H1 (cell line): Measurements from ENCODE around the gene MAMSTR. TPM values are rescaled to one million over a fixed set of nuclear protein-coding genes. Genes with fewer than 3 reads are reported as not detected.

Source experiments
- CTCF ChIA-PET: fragments of 300-600 bp; sonication (Branson Sonifier 250); formaldehyde crosslinking; loops from one replicate; lab custom pipeline; 2021; ENCODE audit not compliant: partially characterized antibody; lab: Charles Lee
- POLR2A ChIA-PET: fragments of 300-600 bp; sonication (Branson Sonifier 250); formaldehyde crosslinking; loops from one replicate; lab custom pipeline; 2021; ENCODE audit warnings: inconsistent platforms; ENCODE audit not compliant: partially characterized antibody; lab: Charles Lee
- DNase-seq, 2 experiments: peaks; one replicate each; pipeline versions ENCODE4 v3.0.0 to v3.0.0-alpha.2; 2010 to 2022; ENCODE audit warnings: low spot score in 2 of 2, low read depth in 1 of 2, mixed read lengths in 1 of 2
- FAIRE-seq: peaks from 2 replicates; lab custom pipeline; 2011; peaks lifted over from hg19 to GRCh38; lab: Jason Lieb, UNC
- H2AFZ ChIP-seq: 2 replicates; pipeline ENCODE4 v1.8.1; 2012; ENCODE audit warnings: low read length, inconsistent platforms
- H2AK5ac ChIP-seq: 2 replicates; pipeline ENCODE4 v1.6.1; 2013; ENCODE audit warnings: low read depth, low read length
- H2BK120ac ChIP-seq: replicated peaks from 2 replicates; pipeline ENCODE3; 2013; ENCODE audit warnings: low read depth, low read length, inconsistent platforms
- H2BK12ac ChIP-seq: 2 replicates; pipeline ENCODE4 v1.6.1; 2013; ENCODE audit warnings: low read depth, low read length
- H2BK15ac ChIP-seq: 2 replicates; pipeline ENCODE4 v1.6.1; 2013; ENCODE audit warnings: low read length
- H2BK20ac ChIP-seq: 2 replicates; pipeline ENCODE4 v1.6.1; 2013; ENCODE audit warnings: low read length
- H2BK5ac ChIP-seq: 2 replicates; pipeline ENCODE4 v1.6.1; 2013; ENCODE audit warnings: low read depth, low read length
- H3K14ac ChIP-seq: 2 replicates; pipeline ENCODE4 v1.6.1; 2013; ENCODE audit warnings: inconsistent platforms; ENCODE audit not compliant: insufficient read length
- H3K18ac ChIP-seq: 2 replicates; pipeline ENCODE4 v1.6.1; 2013; ENCODE audit warnings: low read length; ENCODE audit errors: extremely low read depth
- H3K23ac ChIP-seq: 2 replicates; pipeline ENCODE4 v1.6.1; 2013; ENCODE audit warnings: inconsistent platforms; ENCODE audit not compliant: insufficient read length
- H3K23me2 ChIP-seq: 2 replicates; pipeline ENCODE4 v1.6.1; 2013; ENCODE audit warnings: low read depth, low read length
- H3K27ac ChIP-seq: 2 replicates; pipeline ENCODE4 v1.6.1; 2011; ENCODE audit warnings: low read depth, low read length, inconsistent platforms
- H3K27me3 ChIP-seq, 4 experiments: replicated peaks in 1 of 4; 1 replicate in 1 of 4; 2 replicates in 3 of 4; pipeline versions ENCODE4 v1.6.1 to v1.8.1; 2011 to 2013; ENCODE audit warnings: low read length in 3 of 4, mild to moderate bottlenecking in 3 of 4, inconsistent platforms in 2 of 4, mixed read lengths in 2 of 4, moderate library complexity in 1 of 4; ENCODE audit not compliant: control insufficient read depth in 3 of 4, insufficient read depth in 3 of 4; ENCODE audit errors: extremely low read depth in 1 of 4
- H3K36me3 ChIP-seq, 4 experiments: 2 replicates each; pipeline versions ENCODE4 v1.6.1 to v1.8.1; 2011 to 2013; ENCODE audit warnings: mild to moderate bottlenecking in 4 of 4, low read length in 3 of 4, moderate library complexity in 2 of 4, control low read depth in 1 of 4, inconsistent platforms in 1 of 4; ENCODE audit not compliant: insufficient read depth in 4 of 4, control insufficient read depth in 2 of 4
- H3K4ac ChIP-seq: replicated peaks from 2 replicates; pipeline ENCODE3; 2013; ENCODE audit warnings: low read length, low read depth, mixed read lengths, inconsistent platforms; ENCODE audit not compliant: insufficient read length
- H3K4me1 ChIP-seq, 4 experiments: replicated peaks in 1 of 4; 1 replicate in 1 of 4; 2 replicates in 3 of 4; pipeline versions ENCODE4 v1.6.1 to v1.8.1; 2011 to 2013; ENCODE audit warnings: low read length in 3 of 4, inconsistent platforms in 2 of 4, mixed read lengths in 1 of 4; ENCODE audit not compliant: insufficient read depth in 4 of 4, control insufficient read depth in 3 of 4
- H3K4me2 ChIP-seq, 2 experiments: 2 replicates each; pipeline versions ENCODE4 v1.6.1 to v1.8.1; 2011 to 2013; ENCODE audit warnings: low read depth in 2 of 2, low read length in 2 of 2, control low read depth in 1 of 2, inconsistent platforms in 1 of 2, mild to moderate bottlenecking in 1 of 2; ENCODE audit not compliant: insufficient read depth in 1 of 2
- H3K4me3 ChIP-seq, 4 experiments: fragments of 200-600, 300-600 bp in 1 of 4; sonication (generic), shearing (Covaris generic), sonication (Bioruptor Twin) in 1 of 4; 2 replicates each; pipeline versions ENCODE4 v1.5.1 to v1.8.1; 2011 to 2016; ENCODE audit warnings: low read length in 4 of 4, low read depth in 3 of 4, control low read depth in 2 of 4, inconsistent platforms in 2 of 4, mild to moderate bottlenecking in 2 of 4, mixed read lengths in 1 of 4, moderate library complexity in 1 of 4; ENCODE audit not compliant: insufficient read depth in 2 of 4; ENCODE audit errors: extremely low read depth in 1 of 4
- H3K56ac ChIP-seq: replicated peaks from 2 replicates; pipeline ENCODE3; 2013; ENCODE audit warnings: low read depth, mild to moderate bottlenecking, mixed read lengths, low read length, inconsistent platforms; ENCODE audit not compliant: insufficient read length
- H3K79me1 ChIP-seq: 2 replicates; pipeline ENCODE4 v1.6.1; 2013; ENCODE audit warnings: low read depth, low read length, control low read depth
- H3K79me2 ChIP-seq, 2 experiments: 2 replicates each; pipeline versions ENCODE4 v1.6.1 to v1.8.1; 2012 to 2013; ENCODE audit warnings: low read length in 2 of 2, mild to moderate bottlenecking in 2 of 2, inconsistent platforms in 1 of 2; ENCODE audit not compliant: insufficient read depth in 2 of 2, control insufficient read depth in 1 of 2
- H3K9ac ChIP-seq, 4 experiments: replicated peaks in 1 of 4; 1 replicate in 1 of 4; 2 replicates in 3 of 4; pipeline versions ENCODE4 v1.6.1 to v1.8.1; 2011 to 2013; ENCODE audit warnings: low read depth in 3 of 4, low read length in 3 of 4, control low read depth in 2 of 4, mild to moderate bottlenecking in 2 of 4, moderate library complexity in 2 of 4, inconsistent platforms in 1 of 4; ENCODE audit errors: extremely low read depth in 1 of 4
- H3K9me3 ChIP-seq, 2 experiments: 2 replicates each; pipeline versions ENCODE4 v1.6.1 to v1.8.1; 2012 to 2013; ENCODE audit warnings: mild to moderate bottlenecking in 2 of 2, moderate library complexity in 2 of 2, control low read depth in 1 of 2, inconsistent platforms in 1 of 2, low read depth in 1 of 2, low read length in 1 of 2, mixed read lengths in 1 of 2; ENCODE audit not compliant: insufficient read depth in 2 of 2
- H4K20me1 ChIP-seq, 2 experiments: replicated peaks in 1 of 2; 2 replicates each; pipeline versions ENCODE3 to v1.8.1; 2011 to 2013; ENCODE audit warnings: inconsistent platforms in 2 of 2, low read length in 2 of 2, mild to moderate bottlenecking in 1 of 2; ENCODE audit not compliant: insufficient read depth in 2 of 2, control insufficient read depth in 1 of 2
- H4K5ac ChIP-seq: 2 replicates; pipeline ENCODE4 v1.6.1; 2013; ENCODE audit warnings: low read length, low read depth, mixed read lengths, inconsistent platforms; ENCODE audit not compliant: insufficient read length
- H4K8ac ChIP-seq: 2 replicates; pipeline ENCODE4 v1.8.0; 2013; ENCODE audit warnings: mild to moderate bottlenecking, moderate library complexity, low read length, inconsistent platforms; ENCODE audit not compliant: insufficient read depth; ENCODE audit errors: extremely low read depth
- H4K91ac ChIP-seq: replicated peaks from 2 replicates; pipeline ENCODE3; 2013; ENCODE audit warnings: low read length, mixed read lengths, inconsistent platforms; ENCODE audit not compliant: insufficient read length
- BACH1 ChIP-seq: IDR thresholded peaks from 2 replicates; pipeline ENCODE4 v1.6.1; 2012; ENCODE audit warnings: low read length, improper control_type of control experiment
- JUN ChIP-seq: IDR thresholded peaks from 2 replicates; pipeline ENCODE4 v1.6.1; 2011; ENCODE audit warnings: low read depth, mild to moderate bottlenecking, improper control_type of control experiment, low read length
- KDM4A ChIP-seq: IDR thresholded peaks from one replicate; pipeline ENCODE4 v1.7.1; 2012; ENCODE audit warnings: low read depth, mild to moderate bottlenecking, moderate library complexity, low read length, inconsistent platforms; ENCODE audit not compliant: severe bottlenecking
- SIN3A ChIP-seq, 2 experiments: IDR thresholded peaks in 1 of 2; conservative IDR thresholded peaks in 1 of 2; 2 replicates each; pipeline ENCODE4 v1.6.1; 2011 to 2012; ENCODE audit warnings: low read length in 2 of 2, improper control_type of control experiment in 1 of 2, low read depth in 1 of 2, mild to moderate bottlenecking in 1 of 2
- SP1 ChIP-seq: IDR thresholded peaks from 2 replicates; pipeline ENCODE4 v1.6.1; 2011; ENCODE audit warnings: low read depth, low read length
- YY1 ChIP-seq: IDR thresholded peaks from 2 replicates; pipeline ENCODE4 v1.6.1; 2011; ENCODE audit warnings: low read depth, mild to moderate bottlenecking, low read length
- WGBS, 2 experiments: shearing (Covaris generic) in 1 of 2; methylation state at CpG; one replicate each; pipeline versions ENCODE4 v1.1.6 to v1.1.7; 2013 to 2015; ENCODE audit warnings: low lambda C conversion rate in 2 of 2, mixed read lengths in 2 of 2, inconsistent platforms in 1 of 2, low coverage in 1 of 2, missing lambda C conversion rate in 1 of 2; ENCODE audit not compliant: insufficient replicate concordance in 2 of 2, insufficient coverage in 1 of 2, insufficient read length in 1 of 2; ENCODE audit errors: extremely low coverage in 1 of 2, missing lambda C conversion rate in 1 of 2; 5-methylcytosine and 5-hydroxymethylcytosine counted together
- polyA plus RNA-seq, 7 experiments: library from polyadenylated mRNA; depleted of rRNA in 3 of 7; stranded (reverse) in 5 of 7; unstranded in 2 of 7; fragments of >200 nt in 5 of 7; fragments of 200-250 nt in 2 of 7; gene quantifications; 1 replicate in 5 of 7; 2 replicates in 1 of 7; 4 replicates in 1 of 7; pipeline versions ENCODE4 v1.2.1 to v1.2.3, GENCODE V29; 2011 to 2013; ENCODE audit warnings: missing spikeins in 2 of 7, mixed read lengths in 2 of 7
- total RNA-seq: library from RNA; stranded (reverse); fragmentation: NEBNext Ultra II Directional; extraction: Animal tissue kit (Norgen Biotek cat#: 25700); gene quantifications from 2 replicates; pipeline ENCODE4 v1.2.1, GENCODE V29; 2021
- TF ChIP-seq, protein P1 (sequence below): IDR thresholded peaks from 2 replicates; pipeline ENCODE4 v1.6.1; 2012; ENCODE audit warnings: inconsistent platforms
- TF ChIP-seq, protein P2 (sequence below): IDR thresholded peaks from 2 replicates; pipeline ENCODE4 v1.6.1; 2012; ENCODE audit warnings: low read length, inconsistent platforms

Gene MAMSTR
- total and polyA plus RNA-seq, 2 of the 8 experiments (the other 6 are each of a cell fraction or from before 2014, with no cell fraction given): 2.0 to 2.3 TPM

DNA sequence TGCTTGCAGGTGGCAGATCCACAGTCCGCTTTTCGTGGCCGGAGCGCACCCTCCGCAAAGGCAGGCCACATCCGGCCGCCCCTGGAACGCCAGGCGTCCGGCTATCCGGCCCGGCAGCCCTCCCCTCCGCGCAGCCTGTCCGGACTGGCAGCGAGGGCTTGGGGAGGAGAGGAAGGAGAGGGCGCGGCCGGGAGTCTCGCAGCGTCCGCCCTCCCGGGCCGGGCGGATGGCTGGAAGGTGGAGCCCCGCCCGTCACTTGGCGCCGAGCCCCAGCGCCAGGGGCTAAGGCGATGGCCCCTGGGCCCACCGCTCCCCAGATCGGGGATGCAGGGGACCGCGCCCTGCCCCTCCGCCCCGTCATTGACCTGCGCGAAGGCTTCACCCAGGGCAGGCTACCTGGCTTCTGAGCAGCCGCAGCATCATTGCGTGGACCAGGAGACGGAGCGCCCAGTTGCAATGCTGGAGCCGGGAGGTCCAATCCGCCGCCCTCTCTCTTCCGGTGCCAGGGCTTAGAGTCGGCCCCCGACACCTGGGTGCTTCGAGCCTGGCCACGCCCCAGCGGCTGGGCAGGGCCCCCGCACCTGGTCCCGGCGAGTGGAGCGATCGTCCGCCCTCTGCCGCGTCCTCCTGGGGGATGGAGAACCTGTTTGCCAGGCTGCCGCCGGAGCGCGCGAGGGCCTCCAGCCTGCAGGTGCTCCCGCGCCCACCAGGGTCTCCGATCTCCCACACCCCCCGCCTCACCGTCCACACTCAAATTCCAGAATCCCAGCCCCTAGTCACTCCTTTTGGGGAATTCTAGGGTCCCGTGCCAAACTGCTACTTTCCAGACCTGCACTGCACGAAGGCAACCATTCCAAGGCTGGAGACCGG, 33.2 kb upstream of the MAMSTR start, which contains the start of gene FUT1:
Gene FUT1, minus strand, starts transcription at position 146 of the 870 bp plus-strand sequence. CDS start 1,360 bp downstream, outside the sequence.
- Histone ChIP-seq H3K4ac (peak within 1 kb of the TSS; percentile 16), H3K4me3 (peak within 1 kb of the TSS; percentile 92 to 97 (median 96)), H3K9me3 (no peaks in the 10 kb centered on the region), H2BK5ac (peak within 1 kb of the TSS; percentile 83), H4K8ac (peak within 1 kb of the TSS; percentile 80; the same call in 1 of the 2 replicates), H3K23ac (no peak within 1 kb of the TSS), H3K36me3 (peaks cover 11 to 28% (median 15%) of the 10 kb centered on the region in 4 experiments), H2BK20ac (no peak within 1 kb of the TSS), H3K27me3 (no peaks in the 10 kb centered on the region), H4K20me1 (peaks cover 3 to 6% of the 10 kb centered on the region in 2 experiments), H3K23me2 (peaks cover 12% of the 10 kb centered on the region), H2BK12ac (peak within 1 kb of the TSS; percentile 84), H2BK15ac (0 out of 2 replicates have a peak within 1 kb of the TSS, but pooled peaks have one; percentile 95), H4K91ac (peak within 1 kb of the TSS; percentile 88), H3K56ac (peak within 1 kb of the TSS; percentile 92), H3K4me2 (peak within 1 kb of the TSS; percentile 91 to 98), H3K18ac (peak within 1 kb of the TSS; percentile 99), H2BK120ac (peak within 1 kb of the TSS; percentile 91), H4K5ac (peak within 1 kb of the TSS; percentile 81), H3K79me1 (peaks cover 14% of the 10 kb centered on the region), H3K14ac (no peak within 1 kb of the TSS), H3K27ac (peak within 1 kb of the TSS; percentile 64; the same call in 1 of the 2 replicates), H3K9ac (peak within 1 kb of the TSS; percentile 61 to 78 (median 72); a peak in 6 of 7 replicates), H3K79me2 (peaks cover 3 to 27% of the 10 kb centered on the region in 2 experiments; a peak in 3 of 4 replicates), H3K4me1 (peaks cover 3 to 25% (median 18%) of the 10 kb centered on the region in 4 experiments), H2AFZ (no peak within 1 kb of the TSS), H2AK5ac (0 out of 2 replicates have a peak within 1 kb of the TSS, but pooled peaks have one; percentile 24)
- ChIA-PET CTCF (interaction anchor here (1.1 to 2.1 kb wide), 4 partner anchors 14 to 218 kb away, joined by 3 to 9 read pairs (median 6); no protein-coding TSS in a partner anchor), POLR2A (interaction anchor here (0.6 to 2.6 kb wide), 7 partner anchors 11 to 205 kb away, joined by 3 to 21 read pairs (median 6); partner anchors contain the start of gene RASIP1)
- FAIRE-seq (no peak), DNase-seq (peak; percentile 61 to 94)
- WGBS, 2 experiments: 6% methylated on average over 66 of the region's 73 CpGs; no CpG with 5 or more reads in 1 of the 2 experiments
- TF ChIP-seq KDM4A (peak; percentile 77), BACH1 (peak; percentile 88), SP1 (peak; percentile 97), JUN (no peak), SIN3A (conservative IDR thresholded peaks at IDR 0.05 in 1 of 2, IDR thresholded peaks at IDR 0.05 in 1 of 2; ENCODE audit: low read depth in 1 of 2, low read length in 2 of 2) (peak in 1 of 2 experiments; percentile 69; a peak in 1 of 4 replicates), YY1 (peak; percentile 81)
- TF ChIP-seq, protein P1, sequence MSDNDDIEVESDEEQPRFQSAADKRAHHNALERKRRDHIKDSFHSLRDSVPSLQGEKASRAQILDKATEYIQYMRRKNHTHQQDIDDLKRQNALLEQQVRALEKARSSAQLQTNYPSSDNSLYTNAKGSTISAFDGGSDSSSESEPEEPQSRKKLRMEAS: peak; percentile 78
- TF ChIP-seq, protein P2, sequence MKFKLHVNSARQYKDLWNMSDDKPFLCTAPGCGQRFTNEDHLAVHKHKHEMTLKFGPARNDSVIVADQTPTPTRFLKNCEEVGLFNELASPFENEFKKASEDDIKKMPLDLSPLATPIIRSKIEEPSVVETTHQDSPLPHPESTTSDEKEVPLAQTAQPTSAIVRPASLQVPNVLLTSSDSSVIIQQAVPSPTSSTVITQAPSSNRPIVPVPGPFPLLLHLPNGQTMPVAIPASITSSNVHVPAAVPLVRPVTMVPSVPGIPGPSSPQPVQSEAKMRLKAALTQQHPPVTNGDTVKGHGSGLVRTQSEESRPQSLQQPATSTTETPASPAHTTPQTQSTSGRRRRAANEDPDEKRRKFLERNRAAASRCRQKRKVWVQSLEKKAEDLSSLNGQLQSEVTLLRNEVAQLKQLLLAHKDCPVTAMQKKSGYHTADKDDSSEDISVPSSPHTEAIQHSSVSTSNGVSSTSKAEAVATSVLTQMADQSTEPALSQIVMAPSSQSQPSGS: no peak
